SJSA1 (cell line): ENCODE measurements around the gene OR10A4. TPM values are rescaled to one million over a fixed set of nuclear protein-coding genes. Genes with fewer than 3 reads are reported as not detected.
"Not testable (repeated sequence)": the region's sequence is repeated elsewhere in the genome, so short reads cannot be mapped to it uniquely, and the experiment has no call there.

ENCODE experiments used
- DNase-seq, 2 experiments: peaks; one replicate each; pipeline ENCODE4 v3.0.0-alpha.2; 2015 to 2020; ENCODE audit warnings: low spot score in 2 of 2, low read depth in 1 of 2
- H3K27ac ChIP-seq: fragments of 250-450 bp; sonication (Bioruptor Pico); 2 replicates; pipeline ENCODE4 v1.5.1; 2020; ENCODE audit warnings: mild to moderate bottlenecking, moderate library complexity
- H3K27me3 ChIP-seq: fragments of 250-450 bp; sonication (Bioruptor Pico); replicated peaks from 2 replicates; pipeline ENCODE4 v1.5.1; 2020; ENCODE audit warnings: mild to moderate bottlenecking, moderate library complexity
- H3K36me3 ChIP-seq: fragments of 250-450 bp; sonication (Bioruptor Pico); 2 replicates; pipeline ENCODE4 v1.5.1; 2020; ENCODE audit warnings: mild to moderate bottlenecking
- H3K4me1 ChIP-seq: fragments of 250-450 bp; sonication (Bioruptor Pico); replicated peaks from 2 replicates; pipeline ENCODE4 v1.6.1; 2021; ENCODE audit warnings: mild to moderate bottlenecking
- H3K4me3 ChIP-seq: fragments of 250-450 bp; sonication (Bioruptor Pico); 2 replicates; pipeline ENCODE4 v1.5.1; 2020; ENCODE audit warnings: mild to moderate bottlenecking
- H3K9me3 ChIP-seq: fragments of 250-450 bp; sonication (Bioruptor Pico); replicated peaks from 2 replicates; pipeline ENCODE4 v1.5.1; 2020; ENCODE audit warnings: mild to moderate bottlenecking
- total RNA-seq: library from RNA; depleted of rRNA; stranded (reverse); fragments of >200 nt; shearing (Covaris generic); gene quantifications from 2 replicates; pipeline ENCODE4 v1.2.3, GENCODE V29; 2014; rRNA removed

Gene OR10A4, protein sequence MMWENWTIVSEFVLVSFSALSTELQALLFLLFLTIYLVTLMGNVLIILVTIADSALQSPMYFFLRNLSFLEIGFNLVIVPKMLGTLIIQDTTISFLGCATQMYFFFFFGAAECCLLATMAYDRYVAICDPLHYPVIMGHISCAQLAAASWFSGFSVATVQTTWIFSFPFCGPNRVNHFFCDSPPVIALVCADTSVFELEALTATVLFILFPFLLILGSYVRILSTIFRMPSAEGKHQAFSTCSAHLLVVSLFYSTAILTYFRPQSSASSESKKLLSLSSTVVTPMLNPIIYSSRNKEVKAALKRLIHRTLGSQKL
- not detected in 2 replicates for total RNA-seq

DNA sequence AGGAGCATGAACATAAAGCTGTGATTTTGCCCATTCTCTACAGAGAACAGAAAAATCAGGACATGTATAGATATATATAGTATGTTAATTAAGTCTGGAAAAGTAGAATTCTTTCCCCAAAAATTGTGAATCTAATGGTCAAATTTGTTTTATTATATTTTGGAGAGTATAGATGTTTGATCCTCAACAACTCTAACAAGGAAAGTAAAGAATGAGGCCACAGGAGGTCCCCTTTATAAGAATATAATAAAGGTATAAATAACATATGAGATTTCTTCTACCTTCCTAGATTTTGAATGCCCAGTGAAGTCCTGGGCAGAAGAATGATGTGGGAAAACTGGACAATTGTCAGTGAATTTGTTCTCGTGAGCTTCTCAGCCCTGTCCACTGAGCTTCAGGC lies at the start of gene OR10A4:
OR10A4 (plus strand) TSS at position 301 of the 400 bp plus-strand sequence; CDS start at position 324, 23 bp downstream.
- Histone ChIP-seq H3K4me1 (no peaks in the 10 kb centered on the region), H3K27ac (no peak within 1 kb of the TSS), H3K9me3 (no peaks in the 10 kb centered on the region), H3K27me3 (no peaks in the 10 kb centered on the region), H3K36me3 (no peaks in the 10 kb centered on the region), H3K4me3 (no peak within 1 kb of the TSS)
- no peak for DNase-seq

DNA sequence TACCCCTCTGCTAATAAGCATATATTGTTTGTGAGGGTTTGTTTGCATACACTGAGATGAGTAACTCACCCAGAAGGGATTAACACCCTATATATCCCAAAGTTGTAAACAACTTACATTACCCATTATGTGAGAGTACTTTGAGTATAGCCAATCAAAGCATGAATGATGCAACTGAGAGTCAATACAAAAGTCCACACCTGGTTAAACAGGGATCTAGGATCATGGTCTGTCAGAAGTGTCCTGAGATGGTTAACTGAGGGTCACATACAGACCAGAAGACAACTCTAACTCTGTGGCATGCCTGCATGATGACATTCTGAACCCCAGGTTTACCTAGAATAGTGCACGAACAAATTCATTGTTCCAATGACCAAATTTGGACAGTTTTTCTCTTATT lies 48.3 kb upstream of the OR10A4 start:
- Histone ChIP-seq H3K36me3 (no peaks in the 10 kb centered on the region), H3K9me3 (no peaks in the 10 kb centered on the region), H3K27me3 (no peaks in the 10 kb centered on the region), H3K4me1 (no peaks in the 10 kb centered on the region), H3K27ac (no peak overlapping the region), H3K4me3 (no peak overlapping the region)
- DNase-seq: no peak

DNA sequence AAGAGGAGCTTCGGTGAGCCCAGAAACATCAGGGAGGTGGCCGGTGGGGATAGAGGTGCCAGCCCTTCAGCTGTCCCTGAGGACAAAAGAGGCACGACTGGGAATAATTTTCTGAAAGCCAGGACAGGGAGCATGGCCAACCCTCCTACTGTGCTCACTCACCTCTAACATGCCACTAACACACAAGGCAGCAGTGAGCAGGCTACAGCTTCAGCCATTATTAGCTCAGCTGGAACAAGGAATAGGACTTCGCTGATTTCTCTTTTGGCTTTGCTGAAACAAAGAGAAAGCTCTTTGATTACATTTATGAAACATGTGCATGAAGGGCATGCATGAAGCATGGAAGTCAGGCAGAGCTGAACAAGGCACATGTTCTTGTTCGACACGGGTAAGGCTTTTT lies 43.1 kb upstream of the OR10A4 start:
- Histone ChIP-seq H3K27me3 (no peaks in the 10 kb centered on the region), H3K4me3 (no peak overlapping the region), H3K9me3 (no peaks in the 10 kb centered on the region), H3K27ac (no peak overlapping the region), H3K36me3 (no peaks in the 10 kb centered on the region), H3K4me1 (no peaks in the 10 kb centered on the region)
- no peak for DNase-seq

DNA sequence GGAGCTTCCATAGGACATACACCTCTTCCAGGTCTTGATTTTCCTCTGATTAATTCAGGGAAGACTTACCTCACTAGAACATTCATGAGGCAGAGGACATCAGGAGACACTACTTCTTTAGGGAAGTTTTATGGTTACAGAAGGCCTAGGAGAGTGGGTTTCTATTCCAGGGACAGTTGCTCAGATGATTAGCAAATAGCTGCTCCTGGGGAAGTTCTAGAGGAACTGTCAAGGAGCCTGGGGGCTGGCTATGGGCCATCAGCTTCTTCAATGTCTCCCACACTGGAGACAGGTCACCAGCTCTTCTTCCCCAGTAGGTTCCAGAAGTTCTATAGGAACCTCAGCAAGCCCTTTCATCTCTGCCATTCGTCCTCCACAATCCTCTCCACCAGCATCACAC lies 42.4 kb upstream of the OR10A4 start:
- Histone ChIP-seq H3K9me3 (no peaks in the 10 kb centered on the region), H3K4me3 (no peak overlapping the region), H3K27me3 (no peaks in the 10 kb centered on the region), H3K27ac (no peak overlapping the region), H3K36me3 (no peaks in the 10 kb centered on the region), H3K4me1 (no peaks in the 10 kb centered on the region)
- DNase-seq: no peak

DNA sequence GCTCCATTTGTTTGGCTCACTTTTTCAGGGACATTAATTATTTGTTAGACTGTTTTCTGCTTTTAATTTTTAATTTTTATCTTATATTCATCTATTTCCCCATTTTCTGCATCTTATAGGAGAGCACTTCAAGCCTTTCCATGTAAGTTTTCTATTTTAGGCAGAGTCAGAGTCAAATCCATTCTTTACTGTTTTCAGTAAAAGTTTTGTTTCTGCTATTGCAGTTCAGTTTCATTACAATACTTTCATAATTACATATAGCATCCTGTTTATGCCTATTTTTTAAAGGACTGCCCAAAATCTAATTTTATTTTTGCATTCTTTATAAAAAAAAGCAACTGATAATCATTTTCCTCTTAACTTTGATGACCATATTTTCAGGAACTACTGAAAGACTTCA lies 34.7 kb upstream of the OR10A4 start:
- Histone ChIP-seq H3K27ac (no peak overlapping the region), H3K4me1 (no peaks in the 10 kb centered on the region), H3K4me3 (no peak overlapping the region), H3K36me3 (no peaks in the 10 kb centered on the region), H3K27me3 (no peaks in the 10 kb centered on the region), H3K9me3 (no peaks in the 10 kb centered on the region)
- no peak for DNase-seq

DNA sequence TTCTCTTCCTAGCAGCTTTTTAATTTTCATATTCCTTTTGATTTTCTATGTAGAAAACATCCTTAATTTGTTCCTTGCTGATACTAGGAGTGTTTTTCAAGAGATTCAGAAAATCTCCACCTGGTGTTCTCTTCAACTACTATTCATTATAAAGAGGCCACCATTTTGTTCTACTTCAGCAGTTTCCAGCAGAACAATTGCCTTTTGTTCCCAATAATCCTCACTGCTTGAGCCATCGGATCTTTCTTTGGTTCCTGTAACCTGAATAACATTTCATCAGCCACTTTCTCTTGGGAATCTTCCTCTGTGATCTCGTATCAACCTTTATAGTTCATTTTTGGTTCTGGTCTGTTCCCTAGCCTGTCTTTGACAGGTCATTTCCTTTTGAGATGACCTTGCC lies 32.8 kb upstream of the OR10A4 start:
- no peaks in the 10 kb centered on the region for H3K9me3 ChIP-seq
- no peak overlapping the region for H3K4me3 ChIP-seq
- no peak for DNase-seq
- no peaks in the 10 kb centered on the region for H3K36me3 ChIP-seq
- H3K27me3 ChIP-seq: no peaks in the 10 kb centered on the region
- no peak overlapping the region for H3K27ac ChIP-seq
- H3K4me1 ChIP-seq: no peaks in the 10 kb centered on the region

DNA sequence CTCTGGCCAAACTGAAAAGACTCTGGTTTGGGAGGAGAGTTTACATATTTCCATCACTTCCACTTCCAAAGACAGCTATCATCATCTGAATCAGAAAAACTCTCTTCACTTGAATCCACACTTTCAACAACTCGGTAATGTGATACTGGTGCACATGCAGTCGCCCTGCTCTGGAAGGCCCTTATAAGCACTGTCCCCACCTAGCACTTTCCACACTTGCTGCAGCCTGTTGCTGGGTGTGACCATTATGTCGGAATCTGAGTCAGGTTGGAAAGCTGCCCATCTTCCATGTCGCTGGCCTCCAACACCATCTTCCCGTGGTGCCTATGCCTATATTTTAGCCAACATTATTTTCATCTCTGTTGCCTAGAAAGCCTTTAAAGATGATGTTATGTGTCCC lies 32.1 kb upstream of the OR10A4 start:
- no peaks in the 10 kb centered on the region for H3K9me3 ChIP-seq
- H3K4me1 ChIP-seq: no peaks in the 10 kb centered on the region
- H3K36me3 ChIP-seq: no peaks in the 10 kb centered on the region
- no peaks in the 10 kb centered on the region for H3K27me3 ChIP-seq
- H3K27ac ChIP-seq: no peak overlapping the region
- DNase-seq: no peak
- H3K4me3 ChIP-seq: no peak overlapping the region

DNA sequence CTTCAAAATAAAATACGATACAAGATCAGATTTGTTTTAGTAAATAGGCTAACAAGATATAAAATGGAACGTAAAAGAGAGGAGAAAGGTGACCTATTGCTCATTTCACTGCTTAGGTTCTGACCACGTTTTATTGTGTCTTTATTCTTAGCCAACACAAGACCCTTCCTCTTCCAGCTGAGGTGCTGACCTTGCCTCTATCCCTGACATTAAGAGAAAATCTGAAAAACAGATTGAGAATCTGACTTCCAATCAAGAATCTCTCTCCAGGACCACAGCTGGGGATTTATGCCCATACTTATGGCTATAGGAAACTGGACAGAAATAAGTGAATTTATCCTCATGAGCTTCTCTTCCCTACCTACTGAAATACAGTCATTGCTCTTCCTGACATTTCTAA lies 31.0 kb upstream of the OR10A4 start, which contains the start of gene OR10A5:
OR10A5 (plus strand) TSS at position 301 of the 400 bp plus-strand sequence; CDS start at position 301, 0 bp downstream.
- no peaks in the 10 kb centered on the region for H3K4me1 ChIP-seq
- H3K27ac ChIP-seq: no peak within 1 kb of the TSS
- no peak within 1 kb of the TSS for H3K4me3 ChIP-seq
- no peaks in the 10 kb centered on the region for H3K9me3 ChIP-seq
- H3K27me3 ChIP-seq: no peaks in the 10 kb centered on the region
- no peak for DNase-seq
- no peaks in the 10 kb centered on the region for H3K36me3 ChIP-seq

DNA sequence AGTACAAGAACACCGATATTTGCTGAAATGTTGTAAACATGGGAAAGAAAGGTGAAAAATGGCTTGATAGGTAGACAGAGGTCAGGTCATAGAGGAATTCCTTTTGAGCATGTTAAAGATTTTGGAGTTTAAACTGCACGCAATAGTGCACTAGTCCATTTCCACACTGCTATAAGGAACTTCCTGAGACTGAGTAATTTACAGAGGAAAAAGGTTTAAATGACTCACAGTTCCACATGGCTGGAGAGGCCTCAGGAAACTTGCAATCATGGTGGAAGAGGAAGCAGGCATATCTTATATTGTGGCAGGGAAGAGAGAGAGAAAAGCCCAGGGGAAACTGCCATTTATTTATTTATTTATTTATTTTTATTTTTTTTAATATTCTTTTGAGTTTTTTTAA lies 25.9 kb upstream of the OR10A4 start:
- DNase-seq: no peak
- H3K27ac ChIP-seq: no peak overlapping the region
- no peaks in the 10 kb centered on the region for H3K4me1 ChIP-seq
- H3K27me3 ChIP-seq: no peaks in the 10 kb centered on the region
- H3K9me3 ChIP-seq: no peaks in the 10 kb centered on the region
- H3K4me3 ChIP-seq: no peak overlapping the region
- H3K36me3 ChIP-seq: no peaks in the 10 kb centered on the region

DNA sequence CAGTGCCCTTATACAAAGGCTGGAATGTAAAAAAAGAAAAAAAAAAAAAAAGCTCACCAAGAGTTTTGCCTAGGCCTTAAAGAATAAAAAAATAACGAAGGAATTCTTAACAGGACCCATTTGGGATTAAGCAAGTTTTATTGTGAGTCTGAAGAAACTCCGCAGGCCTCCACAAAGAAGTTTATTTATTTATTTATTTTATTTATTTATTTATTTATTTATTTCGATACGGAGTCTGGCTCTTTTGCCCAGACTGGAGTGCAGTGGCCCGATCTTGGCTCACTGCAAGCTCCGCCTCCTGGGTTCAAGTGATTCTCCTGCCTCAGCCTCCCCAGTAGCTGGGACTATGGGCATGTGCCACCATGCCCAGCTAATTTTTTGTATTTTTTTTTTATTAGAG lies 21.6 kb upstream of the OR10A4 start:
- not testable (repeated sequence) for H3K4me1 ChIP-seq, H3K27ac ChIP-seq, H3K9me3 ChIP-seq, DNase-seq, H3K36me3 ChIP-seq, H3K27me3 ChIP-seq, H3K4me3 ChIP-seq

DNA sequence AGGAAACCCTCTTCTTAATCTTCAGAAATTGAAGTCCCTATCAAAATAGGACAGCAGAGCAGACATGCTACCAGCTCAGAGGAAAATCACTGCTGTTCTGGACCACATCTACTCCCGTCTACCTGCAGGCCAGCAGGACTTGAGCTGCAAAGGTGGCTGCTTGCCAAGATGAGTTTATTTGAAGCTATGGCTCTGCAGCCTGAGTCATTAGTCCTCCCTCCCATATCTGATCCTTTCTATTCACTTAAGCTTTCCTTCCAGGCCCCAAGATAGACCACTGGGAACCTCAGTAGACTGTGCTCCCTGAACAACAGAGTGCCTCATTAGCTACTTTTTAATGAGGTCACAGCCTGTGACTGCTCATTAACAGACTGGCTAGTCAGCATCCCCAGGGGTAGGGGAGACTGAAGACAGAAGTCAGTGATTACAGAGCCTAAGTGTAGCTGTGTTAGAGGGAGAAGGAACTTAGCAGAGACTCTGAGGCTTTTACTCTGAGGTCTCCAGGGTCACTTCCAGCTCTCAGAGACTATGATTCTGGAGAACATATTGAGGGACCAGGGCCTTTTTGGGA lies 20.4 kb upstream of the OR10A4 start:
- no peak overlapping the region for H3K4me3 ChIP-seq
- H3K9me3 ChIP-seq: no peaks in the 10 kb centered on the region
- no peaks in the 10 kb centered on the region for H3K4me1 ChIP-seq
- no peak for DNase-seq
- H3K36me3 ChIP-seq: no peaks in the 10 kb centered on the region
- no peak overlapping the region for H3K27ac ChIP-seq
- H3K27me3 ChIP-seq: no peaks in the 10 kb centered on the region

DNA sequence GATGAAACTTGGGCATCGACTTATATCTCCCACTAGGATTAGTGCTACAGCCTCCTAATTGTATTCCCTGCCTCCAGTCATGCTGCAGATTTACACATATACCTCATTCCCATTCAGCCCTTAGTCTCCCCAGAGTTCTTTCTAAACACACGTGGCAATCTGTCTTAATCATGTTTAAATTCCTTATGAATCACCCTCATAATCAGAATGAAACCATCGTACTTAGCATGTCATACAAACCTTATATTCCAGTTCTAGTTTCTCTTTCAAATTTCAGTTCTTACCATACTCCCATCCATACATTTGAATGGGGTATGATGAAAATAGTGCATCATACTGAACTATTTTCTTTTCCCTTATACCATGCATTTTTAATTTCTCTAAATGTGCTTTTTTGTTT lies 19.6 kb upstream of the OR10A4 start:
- no peaks in the 10 kb centered on the region for H3K9me3 ChIP-seq
- no peak overlapping the region for H3K27ac ChIP-seq
- H3K27me3 ChIP-seq: no peaks in the 10 kb centered on the region
- H3K4me1 ChIP-seq: no peaks in the 10 kb centered on the region
- no peak overlapping the region for H3K4me3 ChIP-seq
- no peaks in the 10 kb centered on the region for H3K36me3 ChIP-seq
- no peak for DNase-seq

DNA sequence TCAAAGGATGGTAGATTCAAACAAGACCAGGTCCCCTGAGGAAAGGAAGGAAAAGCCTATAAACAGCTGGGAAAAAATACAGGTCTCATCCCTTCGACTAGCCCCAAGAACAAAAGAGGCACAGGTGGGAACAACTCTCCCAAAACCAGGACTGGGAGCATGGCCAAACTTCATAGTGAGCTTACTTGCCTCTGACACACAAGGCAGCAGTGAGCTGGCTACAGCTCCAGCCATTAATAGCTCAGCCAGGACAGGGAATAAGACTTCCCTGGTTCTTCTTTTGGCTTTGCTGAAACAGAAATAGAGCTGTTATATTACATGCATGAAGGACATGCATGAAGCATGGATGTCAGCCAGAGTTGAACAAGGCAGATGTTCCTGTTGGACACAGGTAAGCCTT lies 13.5 kb upstream of the OR10A4 start, which contains the start of gene OR10A2:
OR10A2 (plus strand) TSS at position 97 of the 400 bp plus-strand sequence. CDS start 6,698 bp downstream, outside the sequence.
- no peak for DNase-seq
- no peak within 1 kb of the TSS for H3K27ac ChIP-seq
- H3K36me3 ChIP-seq: no peaks in the 10 kb centered on the region
- H3K9me3 ChIP-seq: no peaks in the 10 kb centered on the region
- H3K4me1 ChIP-seq: no peaks in the 10 kb centered on the region
- no peak within 1 kb of the TSS for H3K4me3 ChIP-seq
- no peaks in the 10 kb centered on the region for H3K27me3 ChIP-seq

DNA sequence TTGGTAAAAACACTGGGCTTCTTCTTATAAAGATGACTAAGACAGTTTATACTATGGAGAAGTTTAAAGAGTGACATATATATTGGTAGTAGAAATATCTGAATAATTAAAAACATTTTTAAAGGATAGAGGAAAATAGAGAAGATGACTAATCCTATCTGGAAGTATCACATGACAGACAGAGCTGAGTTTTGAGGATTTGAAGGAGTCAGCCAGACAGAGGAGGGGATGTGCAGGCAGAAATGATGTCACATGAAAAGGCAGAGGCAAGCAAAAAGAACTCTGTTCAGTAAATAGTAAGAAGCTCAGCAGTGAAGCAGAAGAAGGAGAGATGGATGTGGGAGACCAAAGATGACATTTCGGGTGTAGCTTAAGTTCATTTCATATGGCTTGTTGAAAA lies 12.0 kb upstream of the OR10A4 start:
- no peak for DNase-seq
- Histone ChIP-seq H3K4me1 (no peaks in the 10 kb centered on the region), H3K4me3 (no peak overlapping the region), H3K9me3 (no peaks in the 10 kb centered on the region), H3K36me3 (no peaks in the 10 kb centered on the region), H3K27ac (no peak overlapping the region), H3K27me3 (no peaks in the 10 kb centered on the region)
